CD4-positive, alpha-beta T cell treated with Interleukin-1 beta for 1 hour (primary cell): ENCODE data around the gene CEP72.
"Not testable (repeated sequence)": the region's sequence is repeated elsewhere in the genome, so short reads cannot be mapped to it uniquely, and the experiment has no call there.

Experiments used
- DNase-seq, 2 donors: peaks; one replicate each; pipeline ENCODE4 v3.0.0-alpha.2; 2020 to 2022

The CEP72 gene

DNA sequence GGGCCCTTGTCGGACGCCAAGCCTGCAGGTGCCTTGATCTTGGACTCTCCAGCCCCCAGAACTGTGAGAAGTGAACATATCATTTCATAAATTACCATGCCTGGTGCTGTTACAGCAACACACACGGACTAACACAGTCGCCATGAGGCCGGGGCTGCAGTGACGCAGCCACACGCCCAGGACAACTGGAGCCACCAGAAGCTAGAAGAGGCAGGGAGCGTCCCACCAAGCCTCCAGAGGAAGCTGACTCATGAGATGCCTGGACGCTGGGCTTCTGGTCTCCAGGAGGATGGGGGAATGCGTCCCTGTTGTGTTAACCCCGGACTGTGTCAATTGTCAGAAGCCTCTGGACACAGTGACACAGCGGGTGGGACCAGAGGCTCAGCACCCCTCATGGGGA lies 74.8 kb downstream of the CEP72 start:
- DNase-seq, result not testable (repeated sequence)

DNA sequence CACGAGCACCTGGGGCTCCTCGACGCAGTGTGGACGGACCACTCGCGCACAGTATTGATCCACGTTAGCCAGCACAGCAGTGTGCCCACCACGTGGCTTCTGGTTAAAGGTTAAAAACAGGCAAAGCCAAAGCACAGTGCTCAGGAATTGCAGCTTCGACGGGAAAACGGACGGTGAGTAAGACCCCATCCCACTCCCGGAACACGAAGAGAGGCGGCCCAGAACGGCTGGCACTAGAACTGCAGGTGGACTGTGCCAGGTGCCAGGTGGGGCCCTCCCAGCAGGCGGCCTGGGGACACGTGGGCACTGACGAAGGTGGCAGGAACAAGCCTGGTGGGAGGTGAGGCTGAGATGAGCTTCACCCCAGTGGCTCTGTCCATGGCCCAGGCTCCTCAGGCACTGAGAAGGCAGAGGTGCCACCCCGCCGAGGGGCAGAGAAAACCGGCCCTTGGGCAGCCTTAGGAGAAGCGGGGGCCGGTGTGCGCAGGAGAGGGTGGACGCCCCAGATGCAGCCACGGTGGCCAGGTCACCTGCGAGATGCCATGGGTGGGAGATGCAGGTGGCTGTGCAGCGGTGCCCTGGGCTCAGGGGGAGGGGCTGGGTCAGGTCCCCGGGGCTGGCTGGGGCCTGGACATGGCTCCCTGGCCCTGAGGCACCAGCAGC lies 76.3 kb downstream of the CEP72 start:
- DNase-seq, result not testable (repeated sequence)

DNA sequence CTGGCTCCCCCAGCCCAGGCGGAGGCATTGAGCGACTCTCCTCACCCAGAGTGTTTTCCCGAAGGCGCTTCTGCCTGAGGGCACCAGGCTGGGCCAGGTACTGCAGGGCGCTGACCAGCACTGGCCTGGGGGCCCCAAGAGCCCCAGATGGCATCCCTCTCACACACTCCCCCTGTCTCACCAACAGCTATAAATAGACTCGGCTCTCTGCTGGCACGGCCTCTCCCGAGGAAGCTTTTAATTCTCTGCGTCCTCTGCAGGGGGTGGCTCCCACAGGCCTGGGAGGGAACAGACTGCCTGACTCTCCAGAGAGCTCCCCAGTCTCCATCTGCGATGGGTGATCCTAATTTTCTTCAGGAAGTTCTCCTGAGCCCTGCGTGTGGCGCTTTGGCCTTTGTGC lies 78.2 kb downstream of the CEP72 start:
- DNase-seq, result not testable (repeated sequence)

- not testable (repeated sequence) for DNase-seq
Measured at GRCh38 chr5:691049-691448, 78.9 kb downstream of the CEP72 start.

DNA sequence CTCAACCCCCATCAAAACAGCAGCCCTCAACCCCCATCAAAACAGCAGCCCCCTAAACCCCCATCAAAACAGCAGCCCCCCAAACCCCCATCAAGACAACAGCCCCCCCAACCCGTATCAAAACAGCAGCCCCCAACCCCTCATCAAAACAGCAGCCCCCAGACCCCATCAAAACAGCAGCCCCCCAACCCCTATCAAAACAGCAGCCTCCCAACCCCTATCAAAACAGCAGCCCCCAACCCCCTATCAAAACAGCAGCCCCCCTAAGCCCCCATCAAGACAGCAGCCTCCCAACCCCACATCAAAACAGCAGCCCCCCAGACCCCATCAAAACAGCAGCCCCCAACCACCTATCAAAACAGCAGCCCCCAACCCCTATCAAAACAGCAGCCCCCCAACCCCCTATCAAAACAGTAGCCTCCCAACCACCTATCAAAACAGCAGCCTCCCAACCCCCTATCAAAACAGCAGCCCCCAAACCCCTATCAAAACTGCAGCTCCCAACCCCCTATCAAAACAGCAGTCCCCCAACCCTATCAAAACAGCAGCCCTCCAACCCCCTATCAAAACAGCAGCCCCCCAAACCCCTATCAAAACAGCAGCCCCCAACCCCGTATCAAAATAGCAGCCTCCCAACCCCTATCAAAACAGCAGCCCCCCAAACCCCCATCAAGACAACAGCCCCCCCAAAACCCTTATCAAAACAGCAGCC lies 79.8 kb downstream of the CEP72 start:
- no peak for DNase-seq

GRCh38 chr5:692529-693041 lies 80.4 kb downstream of the CEP72 start:
- peak; percentile 31 to 47 for DNase-seq

DNA sequence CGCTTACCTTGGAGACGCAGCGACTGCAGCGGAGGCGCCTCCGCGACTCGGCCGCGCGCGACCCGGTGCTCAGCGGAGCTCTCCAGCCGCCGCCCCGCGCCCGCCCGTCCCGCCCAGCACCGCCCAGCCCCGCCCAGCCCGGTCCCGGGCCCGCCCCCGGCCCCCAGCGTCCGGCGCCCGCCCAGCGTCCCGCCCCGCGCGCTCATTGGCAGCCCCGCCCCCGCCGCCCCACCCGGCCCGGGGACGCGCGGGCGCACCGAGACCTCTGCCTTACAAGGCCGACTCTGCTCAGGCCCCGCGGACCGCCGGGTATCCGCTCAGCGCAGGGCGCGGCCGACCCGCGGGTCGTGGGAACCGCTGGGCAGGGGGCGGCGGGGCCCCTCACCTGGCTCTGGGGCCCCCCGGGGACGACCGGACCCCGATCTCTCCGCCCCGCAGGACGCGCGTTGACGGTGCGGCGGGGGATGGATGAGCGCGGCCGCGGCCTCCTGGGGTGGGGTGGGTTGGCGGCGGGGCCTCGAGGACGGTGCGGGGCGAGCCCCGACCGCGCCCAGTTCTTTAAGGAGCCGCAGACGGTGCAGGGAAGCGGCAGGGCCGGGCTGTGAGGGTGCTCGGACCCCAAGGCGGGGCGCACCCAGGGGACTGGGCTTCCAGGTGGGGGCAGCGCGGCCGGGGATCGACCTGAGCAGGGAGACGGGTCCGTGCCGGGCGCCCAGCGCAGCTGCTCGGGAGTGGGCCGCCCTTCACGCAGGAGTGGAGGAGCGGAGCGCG lies 81.3 kb downstream of the CEP72 start, which contains the start of gene TPPP:
Gene TPPP (minus strand): TSS at position 82 of the 771 bp plus-strand sequence. CDS start 15,292 bp downstream, outside the sequence.
- DNase-seq, result peak; percentile 80 to 85

- not testable (repeated sequence) for DNase-seq
Measured at GRCh38 chr5:694042-694431, 81.9 kb downstream of the CEP72 start.

GRCh38 chr5:695475-695874 lies 83.3 kb downstream of the CEP72 start:
- DNase-seq, result not testable (repeated sequence)

GRCh38 chr5:696191-696590 lies 84.1 kb downstream of the CEP72 start:
- not testable (repeated sequence) for DNase-seq

DNA sequence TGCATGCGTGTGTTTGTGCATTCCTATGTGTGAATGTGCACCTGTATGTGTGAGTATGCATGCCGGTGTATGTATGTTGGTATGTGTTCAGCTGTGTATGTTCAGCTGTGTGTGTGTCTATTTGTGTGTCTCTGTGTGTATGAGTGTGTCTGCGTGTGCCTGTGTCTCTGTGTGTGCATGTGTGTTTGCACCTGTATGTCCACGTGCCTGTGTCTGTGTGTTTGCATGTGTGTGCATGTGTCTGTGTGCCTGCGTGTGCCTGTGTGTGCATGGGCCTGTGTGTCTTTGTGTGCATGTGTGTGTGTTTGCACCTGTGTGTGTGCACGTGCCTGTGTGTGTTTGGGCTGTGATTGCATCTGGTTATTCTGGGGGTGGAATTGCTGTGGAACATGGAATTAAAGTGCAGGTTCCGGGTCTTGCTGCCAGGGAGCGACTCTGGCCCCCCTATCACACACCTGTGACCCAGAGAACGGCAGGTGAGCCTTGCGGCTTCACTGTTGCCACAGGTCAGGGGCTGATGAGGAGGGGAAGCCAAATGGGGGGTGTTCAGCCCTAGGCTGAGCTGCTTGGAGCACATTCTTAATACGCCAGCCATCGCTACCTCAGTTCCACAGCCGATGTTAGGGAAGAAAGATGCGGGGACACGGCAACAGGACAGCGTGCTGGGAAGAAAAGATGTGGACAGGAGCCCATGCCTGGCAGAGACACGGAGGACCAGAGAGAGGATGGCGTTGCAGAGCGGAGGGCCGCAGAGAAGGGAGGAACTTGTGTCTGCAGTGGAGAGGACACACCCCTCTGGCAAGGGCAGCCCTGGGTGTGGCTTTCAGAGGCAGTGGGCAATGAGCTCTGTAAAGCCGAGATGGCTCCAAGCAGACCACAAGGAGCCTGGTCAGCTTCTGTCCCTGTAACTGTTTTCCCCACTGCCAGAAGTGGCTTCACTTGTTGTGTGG lies 84.9 kb downstream of the CEP72 start:
- DNase-seq, result not testable (repeated sequence)
